Upper lobe of right lung (tissue), 1 donor: ENCODE results near the gene KCTD12. TPM values are rescaled to one million over a fixed set of nuclear protein-coding genes. Genes with fewer than 3 reads are reported as not detected.
A peak's percentile ranks its signal among the peaks of the same experiment; 100 is the strongest.

Experiments
- ATAC-seq: fragments of 200-7000 bp; cut with Tn5 transposase; one replicate; pipeline ENCODE4 v1.9.1; 2020; ENCODE audit warnings: mild to moderate bottlenecking, moderate library complexity
- DNase-seq: peaks from one replicate; pipeline ENCODE4 v3.0.0-alpha.2; 2020
- H3K27ac ChIP-seq: fragments of 200-600 bp; one replicate; pipeline ENCODE4 v1.8.0; 2022
- H3K27me3 ChIP-seq: fragments of 200-600 bp; one replicate; pipeline ENCODE4 v1.8.0; 2022; ENCODE audit warnings: mild to moderate bottlenecking
- H3K36me3 ChIP-seq: fragments of 200-600 bp; one replicate; pipeline ENCODE4 v1.8.0; 2022
- H3K4me1 ChIP-seq: fragments of 200-600 bp; one replicate; pipeline ENCODE4 v1.8.0; 2022
- H3K4me3 ChIP-seq: fragments of 200-600 bp; one replicate; pipeline ENCODE4 v1.8.0; 2022; ENCODE audit warnings: mild to moderate bottlenecking
- H3K9me3 ChIP-seq: fragments of 200-600 bp; one replicate; pipeline ENCODE4 v1.8.0; 2022
- CTCF ChIP-seq: fragments of 200-600 bp; IDR thresholded peaks from one replicate; pipeline ENCODE4 v1.8.0; 2022; ENCODE audit warnings: antibody characterized with exemption
- intact Hi-C: fragments of 100-400 bp; cut with DNase I; formaldehyde crosslinking; loops from one replicate; pipeline ENCODE4 v1.11.0; 2022
- total RNA-seq: library from RNA; stranded (reverse); fragmentation: NEBNext Ultra II Directional; extraction: Animal tissue kit (Norgen Biotek cat#: 25700); gene quantifications from one replicate; pipeline ENCODE4 v1.2.1, GENCODE V29; 2021
- donor health status: DM: no; HTN: yes; CAD: no; lungs with severe emphysema.

The KCTD12 gene
- total RNA-seq, 1 donor from 2014 or later = 152 TPM

- Histone ChIP-seq H3K4me1 (peaks cover 9% of the 10 kb centered on the region), H3K27ac (peak overlapping the region; percentile 92), H3K4me3 (peak overlapping the region; percentile 86), H3K9me3 (no peaks in the 10 kb centered on the region), H3K36me3 (no peaks in the 10 kb centered on the region), H3K27me3 (no peaks in the 10 kb centered on the region)
- intact Hi-C loops = loop anchor here (10.0 kb wide), 1 partner anchor 218 kb away; no protein-coding TSS in a partner anchor
- ATAC-seq (no peak), DNase-seq (no peak)
- TF ChIP-seq CTCF = no peak
Observed at GRCh38 chr13:76883236-76883635, 3.0 kb downstream of the KCTD12 start.

GRCh38 chr13:76882431-76882830 is 3.8 kb downstream of the KCTD12 start:
- Histone ChIP-seq H3K27ac (peak overlapping the region; percentile 92), H3K36me3 (no peaks in the 10 kb centered on the region), H3K4me3 (peak overlapping the region; percentile 86), H3K27me3 (no peaks in the 10 kb centered on the region), H3K4me1 (peaks cover 10% of the 10 kb centered on the region), H3K9me3 (no peaks in the 10 kb centered on the region)
- intact Hi-C loops = loop anchor here (10.0 kb wide), 1 partner anchor 218 kb away; no protein-coding TSS in a partner anchor
- DNase-seq (no peak), ATAC-seq (no peak)
- no peak for TF ChIP-seq CTCF

- Histone ChIP-seq H3K4me3 (peak overlapping the region; percentile 1), H3K36me3 (no peaks in the 10 kb centered on the region), H3K27ac (peak overlapping the region; percentile 58), H3K4me1 (peaks cover 6% of the 10 kb centered on the region), H3K27me3 (no peaks in the 10 kb centered on the region), H3K9me3 (no peaks in the 10 kb centered on the region)
- ATAC-seq = no peak
- intact Hi-C loops = loop anchor here (10.0 kb wide), 1 partner anchor 215 kb away; no protein-coding TSS in a partner anchor
- TF ChIP-seq CTCF = no peak
- DNase-seq = no peak
Observed at GRCh38 chr13:76879883-76880270, 6.3 kb downstream of the KCTD12 start.

- Histone ChIP-seq H3K4me3 (no peak overlapping the region), H3K27ac (peak overlapping the region; percentile 58), H3K9me3 (no peaks in the 10 kb centered on the region), H3K4me1 (peaks cover 6% of the 10 kb centered on the region), H3K27me3 (no peaks in the 10 kb centered on the region), H3K36me3 (no peaks in the 10 kb centered on the region)
- TF ChIP-seq CTCF = no peak
- peak; percentile 94 for ATAC-seq
- DNase-seq = peak; percentile 77
- intact Hi-C loops = no loop called here
Observed at GRCh38 chr13:76879203-76879882, 6.9 kb downstream of the KCTD12 start.

DNA sequence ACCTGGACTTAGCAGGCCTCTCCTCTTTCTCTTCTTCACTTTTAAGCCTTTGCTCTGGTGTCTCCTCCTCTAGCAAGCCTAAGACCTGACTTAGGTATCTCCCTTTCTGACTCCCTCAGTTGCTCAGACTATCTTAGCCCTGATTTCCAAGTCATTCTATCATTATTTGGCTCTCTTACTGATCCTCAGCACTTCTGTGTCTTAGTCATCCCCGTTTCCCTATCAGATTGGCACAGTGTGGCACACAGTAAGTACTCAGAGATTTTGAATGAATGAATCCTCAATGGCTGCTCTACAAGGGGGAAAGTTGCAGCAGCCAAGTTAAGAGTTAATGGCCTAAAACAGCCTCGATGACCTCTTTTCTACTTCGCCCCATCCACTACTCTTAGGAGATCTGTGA is 8.2 kb downstream of the KCTD12 start:
- no peaks in the 10 kb centered on the region for H3K27me3 ChIP-seq
- H3K9me3 ChIP-seq = no peaks in the 10 kb centered on the region
- no peaks in the 10 kb centered on the region for H3K36me3 ChIP-seq
- H3K27ac ChIP-seq = peak overlapping the region; percentile 58
- ATAC-seq (no peak), DNase-seq (no peak)
- no peak overlapping the region for H3K4me3 ChIP-seq
- intact Hi-C loops = no loop called here
- H3K4me1 ChIP-seq = peaks cover 6% of the 10 kb centered on the region
- TF ChIP-seq CTCF = no peak
